ENCODE measurements around the gene MYPOP.

MYPOP gene

GRCh38 chr19:45866400-45867176 is 35.8 kb downstream of the MYPOP start:
- Histone ChIP-seq H3K27me3 (peaks cover 60% of the 10 kb centered on the region), H3K36me3 (no peaks in the 10 kb centered on the region), H3K4me1 (ENCODE audit: control insufficient read depth in 1 of 2, insufficient read depth in 1 of 2, low read depth in 1 of 2, low read length in 1 of 2) (peaks cover 18 to 20% of the 10 kb centered on the region in 2 experiments), H3K27ac (no peak overlapping the region), H3K9me3 (no peaks in the 10 kb centered on the region), H3K4me3 (ENCODE audit: low read depth in 1 of 2, low read length in 1 of 2) (no peak overlapping the region)
- TF ChIP-seq CTCF (IDR thresholded peaks at IDR 0.05) = no peak

- TF ChIP-seq CTCF (IDR thresholded peaks at IDR 0.05) = no peak
- Histone ChIP-seq H3K4me3 (ENCODE audit: low read depth in 1 of 2, low read length in 1 of 2) (no peak overlapping the region), H3K27me3 (peaks cover 60% of the 10 kb centered on the region)
Measured at GRCh38 chr19:45865269-45865948, 37.0 kb downstream of the MYPOP start.

DNA sequence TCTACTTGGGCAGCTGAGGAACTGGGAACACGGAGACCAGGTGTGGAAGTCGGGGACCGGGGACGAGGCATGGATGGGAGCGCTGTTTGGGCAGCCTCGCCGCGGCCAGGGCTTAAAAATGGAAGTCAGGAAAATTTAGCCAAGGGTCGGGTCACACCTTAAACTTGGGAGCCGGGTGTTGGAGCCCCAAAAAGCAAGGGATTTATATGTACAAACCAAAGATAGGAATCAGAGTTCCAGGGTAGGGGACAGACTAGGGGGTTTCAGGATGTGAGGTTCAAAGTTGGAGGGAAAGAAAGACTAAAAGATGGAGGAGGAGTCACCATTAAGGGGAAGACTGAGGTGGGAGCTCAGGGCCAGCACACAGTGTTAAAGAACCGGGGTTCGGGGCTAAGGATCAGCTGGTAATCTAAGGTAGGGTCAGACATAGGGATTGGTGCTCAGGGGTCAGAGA is 37.8 kb downstream of the MYPOP start:
- peaks cover 18 to 20% of the 10 kb centered on the region in 2 experiments for H3K4me1 ChIP-seq (ENCODE audit: control insufficient read depth in 1 of 2, insufficient read depth in 1 of 2, low read depth in 1 of 2, low read length in 1 of 2)
- H3K4me3 ChIP-seq (ENCODE audit: low read depth in 1 of 2, low read length in 1 of 2) = peak overlapping the region in 1 of 2 experiments; percentile 87
- no peak for TF ChIP-seq CTCF (IDR thresholded peaks at IDR 0.05)
- H3K27me3 ChIP-seq = peaks cover 60% of the 10 kb centered on the region
- no peaks in the 10 kb centered on the region for H3K9me3 ChIP-seq
- H3K36me3 ChIP-seq = no peaks in the 10 kb centered on the region
- H3K27ac ChIP-seq = no peak overlapping the region

More at GRCh38 chr19:45865269-45865948, 37.0 kb downstream of the MYPOP start:
- Histone ChIP-seq H3K9me3 (no peaks in the 10 kb centered on the region), H3K27ac (no peak overlapping the region), H3K4me1 (ENCODE audit: control insufficient read depth in 1 of 2, insufficient read depth in 1 of 2, low read depth in 1 of 2, low read length in 1 of 2) (peaks cover 18 to 20% of the 10 kb centered on the region in 2 experiments), H3K36me3 (no peaks in the 10 kb centered on the region)

DNA sequence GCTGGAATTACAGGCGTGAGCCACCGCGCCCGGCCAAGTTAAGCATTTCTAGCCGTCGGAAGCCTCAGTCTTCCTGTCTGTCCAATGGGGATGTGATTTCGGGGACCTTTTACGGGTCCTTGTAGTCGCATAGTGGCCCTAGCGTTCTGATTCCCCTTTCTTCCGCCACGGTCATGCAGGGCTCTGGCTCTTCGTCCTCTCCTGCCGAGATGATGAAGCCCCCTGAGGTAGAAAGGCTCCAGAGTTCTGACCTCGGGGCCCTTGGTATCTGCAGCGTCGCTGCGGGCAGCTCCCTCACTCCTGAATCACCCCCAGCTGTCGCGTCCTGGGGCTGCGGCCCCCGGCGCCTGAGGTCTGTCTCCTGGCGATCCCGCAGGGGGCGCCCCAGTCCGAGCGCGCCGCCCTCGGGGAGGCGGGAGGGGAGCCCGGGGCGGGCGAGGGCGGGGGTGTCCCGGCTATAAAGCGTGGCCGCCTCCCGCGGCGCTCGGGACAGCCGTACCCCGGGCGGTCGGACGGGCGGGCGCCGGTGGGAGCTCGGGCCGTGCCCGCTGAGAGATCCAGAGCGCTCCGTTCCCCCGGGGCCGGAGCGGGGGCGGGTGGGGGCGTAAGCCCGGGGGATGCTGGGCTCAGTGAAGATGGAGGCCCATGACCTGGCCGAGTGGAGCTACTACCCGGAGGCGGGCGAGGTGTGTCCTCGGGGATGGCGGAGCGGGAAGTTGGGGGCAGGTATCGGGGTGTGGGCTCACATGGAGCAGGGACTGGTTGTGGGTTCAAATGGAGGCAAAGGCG is 38.4 kb downstream of the MYPOP start, which contains the start of gene FOXA3:
FOXA3 (plus strand) TSS at position 487 of the 789 bp plus-strand sequence; CDS start at position 618, 131 bp downstream.
- peak within 1 kb of the TSS; percentile 78 to 87 for H3K4me3 ChIP-seq (ENCODE audit: low read depth in 1 of 2, low read length in 1 of 2)
- peaks cover 18 to 20% of the 10 kb centered on the region in 2 experiments for H3K4me1 ChIP-seq (ENCODE audit: control insufficient read depth in 1 of 2, insufficient read depth in 1 of 2, low read depth in 1 of 2, low read length in 1 of 2)
- no peaks in the 10 kb centered on the region for H3K9me3 ChIP-seq
- H3K36me3 ChIP-seq = no peaks in the 10 kb centered on the region
- H3K27ac ChIP-seq = peak within 1 kb of the TSS; percentile 73
- TF ChIP-seq CTCF (IDR thresholded peaks at IDR 0.05) = peak; percentile 21
- peaks cover 56% of the 10 kb centered on the region for H3K27me3 ChIP-seq

DNA sequence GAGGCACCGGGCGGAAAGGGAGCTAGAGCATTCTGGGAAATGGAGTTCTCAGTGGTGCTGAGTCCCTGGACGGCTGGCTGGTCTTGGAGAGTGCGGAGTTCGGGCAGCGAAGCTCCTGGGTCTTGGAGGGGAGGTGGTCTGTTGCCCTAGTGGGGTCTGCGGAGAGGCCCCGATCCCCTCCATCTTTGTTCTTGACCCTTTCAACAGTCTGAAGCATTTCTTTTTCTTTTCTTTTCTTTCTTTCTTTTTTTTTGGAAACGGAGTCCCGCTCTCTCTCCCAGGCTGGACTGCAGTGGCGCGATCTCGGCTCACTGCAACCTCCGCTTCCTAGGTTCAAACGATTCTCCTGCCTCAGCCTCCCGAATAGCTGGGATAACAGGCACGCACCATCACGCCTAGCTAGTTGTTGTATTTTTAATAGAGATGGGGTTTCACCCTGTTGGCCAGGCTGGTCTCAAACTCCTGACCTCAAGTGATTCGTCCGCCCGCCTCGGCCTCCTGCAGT is 39.0 kb downstream of the MYPOP start:
- Histone ChIP-seq H3K36me3 (no peaks in the 10 kb centered on the region), H3K27ac (peak overlapping the region; percentile 73), H3K4me1 (ENCODE audit: control insufficient read depth in 1 of 2, insufficient read depth in 1 of 2, low read depth in 1 of 2, low read length in 1 of 2) (peaks cover 18 to 20% of the 10 kb centered on the region in 2 experiments), H3K4me3 (ENCODE audit: low read depth in 1 of 2, low read length in 1 of 2) (peak overlapping the region; percentile 78 to 87), H3K9me3 (no peaks in the 10 kb centered on the region), H3K27me3 (peaks cover 50% of the 10 kb centered on the region)
- TF ChIP-seq CTCF (IDR thresholded peaks at IDR 0.05) = no peak

Data from neutrophil (primary cell).